Peyer's patch (tissue), 4 donors: Measurements from ENCODE around the gene SIRPG. TPM values are rescaled to one million over a fixed set of nuclear protein-coding genes. Genes with fewer than 3 reads are reported as not detected.
"Not testable (repeated sequence)": the region's sequence is repeated elsewhere in the genome, so short reads cannot be mapped to it uniquely, and the experiment has no call there.

ENCODE experiments used
- DNase-seq, 3 donors: peaks; one replicate each; pipeline ENCODE4 v3.0.0-alpha.2; 2017 to 2019
- H3K27ac ChIP-seq, 4 donors: fragments of 200-600 bp; sonication (generic); one replicate each; pipeline ENCODE4 v1.5.1; 2016 to 2019
- H3K27me3 ChIP-seq, 2 donors: fragments of 200-600 bp; sonication (generic); one replicate each; pipeline ENCODE4 v1.5.1; 2019
- H3K36me3 ChIP-seq, 3 donors: fragments of 200-600 bp; sonication (generic); one replicate each; pipeline ENCODE4 v1.5.1; 2016 to 2019
- H3K4me1 ChIP-seq, 4 donors: fragments of 200-600 bp; sonication (generic); one replicate each; pipeline ENCODE4 v1.5.1; 2016 to 2019
- H3K4me3 ChIP-seq, 4 donors: fragments of 200-600 bp; sonication (generic); 1 replicate in 3 of 4; 2 replicates in 1 of 4; pipeline ENCODE4 v1.5.1; 2016 to 2019; ENCODE audit warnings: mild to moderate bottlenecking in 1 of 4
- H3K9me3 ChIP-seq, 4 donors: fragments of 200-600 bp; sonication (generic); one replicate each; pipeline ENCODE4 v1.5.1; 2016 to 2019; ENCODE audit warnings: mild to moderate bottlenecking in 1 of 4
- POLR2A ChIP-seq, 2 donors: fragments of 450-650 bp; IDR thresholded peaks; one replicate each; pipeline ENCODE4 v1.5.1; 2017; ENCODE audit warnings: antibody characterized with exemption in 2 of 2, mild to moderate bottlenecking in 2 of 2, moderate library complexity in 2 of 2
- total RNA-seq, 4 donors: library from RNA; depleted of rRNA; stranded (reverse); fragments of >200 nt; gene quantifications; one replicate each; pipeline ENCODE4 v1.1.0, GENCODE V29; 2016
- TF ChIP-seq, protein P1 (sequence below), 6 experiments: fragments of 450-650 bp in 4 of 6; fragments of 200-600 bp in 2 of 6; sonication (generic) in 1 of 6; IDR thresholded peaks; one replicate each; pipeline ENCODE4 v1.5.1; 2017 to 2019; ENCODE audit warnings: antibody characterized with exemption in 6 of 6, mild to moderate bottlenecking in 3 of 6, moderate library complexity in 1 of 6

The SIRPG gene
- total RNA-seq, 4 donors from 2014 or later = 1.8 to 5.8 (median 3.6) TPM

DNA sequence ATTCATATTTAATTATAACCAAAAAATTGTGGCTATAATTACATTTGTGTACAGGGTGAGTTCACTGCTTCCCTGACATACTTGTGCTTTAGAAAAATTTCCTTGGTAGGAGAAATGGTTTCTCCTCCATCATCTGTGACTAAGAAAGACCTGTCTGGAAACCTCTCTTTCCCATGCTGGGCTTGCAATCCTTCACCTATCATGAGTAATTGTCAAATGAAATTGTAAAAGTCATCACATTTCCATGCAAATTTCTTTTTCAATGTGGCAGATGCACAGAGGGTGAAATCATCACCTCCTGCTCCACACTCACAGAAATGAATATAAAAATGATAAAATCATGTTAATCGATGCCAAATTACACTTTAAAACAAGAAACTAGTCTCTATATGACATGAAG, 36.3 kb downstream of the SIRPG start:
- Histone ChIP-seq H3K9me3 (no peaks in the 10 kb centered on the region), H3K36me3 (no peaks in the 10 kb centered on the region), H3K27ac (no peak overlapping the region), H3K4me3 (no peak overlapping the region), H3K4me1 (peaks cover 0 to 22% (median 10%) of the 10 kb centered on the region in 4 donors), H3K27me3 (no peaks in the 10 kb centered on the region)
- no peak for DNase-seq
- TF ChIP-seq POLR2A (IDR thresholded peaks at IDR 0.05) = no peak
- TF ChIP-seq, protein P1, sequence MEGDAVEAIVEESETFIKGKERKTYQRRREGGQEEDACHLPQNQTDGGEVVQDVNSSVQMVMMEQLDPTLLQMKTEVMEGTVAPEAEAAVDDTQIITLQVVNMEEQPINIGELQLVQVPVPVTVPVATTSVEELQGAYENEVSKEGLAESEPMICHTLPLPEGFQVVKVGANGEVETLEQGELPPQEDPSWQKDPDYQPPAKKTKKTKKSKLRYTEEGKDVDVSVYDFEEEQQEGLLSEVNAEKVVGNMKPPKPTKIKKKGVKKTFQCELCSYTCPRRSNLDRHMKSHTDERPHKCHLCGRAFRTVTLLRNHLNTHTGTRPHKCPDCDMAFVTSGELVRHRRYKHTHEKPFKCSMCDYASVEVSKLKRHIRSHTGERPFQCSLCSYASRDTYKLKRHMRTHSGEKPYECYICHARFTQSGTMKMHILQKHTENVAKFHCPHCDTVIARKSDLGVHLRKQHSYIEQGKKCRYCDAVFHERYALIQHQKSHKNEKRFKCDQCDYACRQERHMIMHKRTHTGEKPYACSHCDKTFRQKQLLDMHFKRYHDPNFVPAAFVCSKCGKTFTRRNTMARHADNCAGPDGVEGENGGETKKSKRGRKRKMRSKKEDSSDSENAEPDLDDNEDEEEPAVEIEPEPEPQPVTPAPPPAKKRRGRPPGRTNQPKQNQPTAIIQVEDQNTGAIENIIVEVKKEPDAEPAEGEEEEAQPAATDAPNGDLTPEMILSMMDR (IDR thresholded peaks at IDR 0.05) = no peak

DNA sequence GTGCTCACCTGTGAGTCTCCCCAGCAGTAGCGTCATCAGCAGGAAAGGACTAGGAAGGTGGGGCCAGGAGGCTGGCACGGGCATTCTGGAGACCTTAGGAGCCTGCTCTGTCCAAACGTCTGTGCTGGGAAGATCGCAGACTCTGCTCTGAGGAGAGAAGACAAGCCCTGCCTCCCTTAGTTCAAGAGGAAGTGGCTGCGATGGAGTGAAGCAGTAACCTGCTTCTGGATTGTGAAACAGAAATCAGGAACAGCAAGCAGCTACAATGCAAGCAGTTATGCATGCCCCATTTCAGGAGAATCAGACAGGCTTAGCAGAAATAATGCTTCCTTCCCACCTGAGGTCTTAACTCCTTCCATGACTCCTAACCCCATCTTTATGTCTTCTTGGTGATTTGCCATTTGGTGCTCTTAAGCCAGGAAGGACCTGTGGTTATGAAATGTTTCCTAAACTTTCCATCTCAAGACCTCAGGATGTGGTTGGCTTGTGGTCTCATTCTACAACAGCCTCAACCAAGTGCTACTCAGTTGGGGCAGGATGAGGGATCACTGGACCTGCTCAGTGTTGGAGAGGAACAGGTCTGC, 37.6 kb downstream of the SIRPG start, which contains the start of gene SIRPB1:
Gene SIRPB1 (minus strand): TSS at position 149 of the 584 bp plus-strand sequence. CDS start 65 bp downstream, at position 84.
- DNase-seq = peak in 2 of 3 donors; percentile 51 to 59
- no peaks in the 10 kb centered on the region for H3K9me3 ChIP-seq
- TF ChIP-seq POLR2A (IDR thresholded peaks at IDR 0.05) = no peak
- TF ChIP-seq, protein P1 (IDR thresholded peaks at IDR 0.05) = no peak
- H3K4me1 ChIP-seq = peaks cover 0 to 22% (median 10%) of the 10 kb centered on the region in 4 donors
- peak within 1 kb of the TSS in 1 of 4 donors; percentile 10 for H3K4me3 ChIP-seq
- peak within 1 kb of the TSS in 2 of 4 donors; percentile 42 to 70 for H3K27ac ChIP-seq
- H3K36me3 ChIP-seq = no peaks in the 10 kb centered on the region
- no peaks in the 10 kb centered on the region for H3K27me3 ChIP-seq

DNA sequence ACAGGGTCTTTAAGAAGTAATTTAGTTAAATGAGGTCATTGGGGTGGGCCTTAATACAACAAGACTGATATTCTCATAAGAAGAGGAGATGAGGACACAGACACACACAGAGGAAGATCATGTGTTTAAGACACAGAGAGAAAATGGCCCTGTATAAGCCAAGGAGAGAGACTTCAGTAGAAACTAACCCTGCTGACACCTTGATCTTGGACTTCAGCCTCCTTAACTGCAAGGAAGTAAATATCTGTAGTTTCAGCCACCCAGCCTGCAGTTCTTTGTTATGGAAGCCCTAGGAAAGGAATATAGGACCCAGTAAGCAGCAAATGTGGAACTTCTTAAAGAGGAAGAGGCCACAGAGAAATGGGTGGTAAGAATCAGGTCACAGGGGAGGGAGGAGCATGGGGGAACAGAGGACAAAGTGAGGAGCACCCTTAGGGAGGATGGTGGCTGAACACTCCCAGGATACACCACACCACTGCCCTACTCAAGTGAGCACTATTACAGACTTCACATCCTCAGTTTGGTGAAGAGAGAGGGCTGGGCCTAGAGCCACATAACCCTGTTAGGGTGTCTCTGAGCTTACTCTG, 38.5 kb downstream of the SIRPG start:
- H3K27ac ChIP-seq = peak overlapping the region in 2 of 4 donors; percentile 42 to 70
- no peak for DNase-seq
- TF ChIP-seq, protein P1 (IDR thresholded peaks at IDR 0.05) = no peak
- no peak for TF ChIP-seq POLR2A (IDR thresholded peaks at IDR 0.05)
- H3K36me3 ChIP-seq = no peaks in the 10 kb centered on the region
- H3K4me3 ChIP-seq = no peak overlapping the region
- peaks cover 0 to 22% (median 10%) of the 10 kb centered on the region in 4 donors for H3K4me1 ChIP-seq
- H3K27me3 ChIP-seq = no peaks in the 10 kb centered on the region
- no peaks in the 10 kb centered on the region for H3K9me3 ChIP-seq

DNA sequence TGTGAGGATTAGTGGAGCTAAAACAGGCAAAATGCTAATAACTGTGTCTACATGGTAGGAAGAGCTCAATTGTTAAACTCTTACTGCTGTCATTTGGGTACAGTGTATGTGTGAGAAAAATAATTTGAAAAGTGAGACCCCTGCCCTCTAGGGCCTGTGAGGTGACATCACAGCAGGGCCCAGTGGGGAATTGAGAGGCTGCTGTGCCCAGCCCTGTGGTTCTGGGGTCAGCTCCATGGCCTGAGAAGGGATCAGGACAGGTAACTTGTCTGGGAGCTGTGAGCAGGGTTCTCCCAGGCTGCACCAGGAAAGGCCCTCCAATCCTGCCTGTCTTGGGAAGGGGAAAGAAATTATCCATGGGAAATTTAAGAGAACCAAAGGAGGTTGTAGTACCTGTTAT, 39.1 kb downstream of the SIRPG start:
- H3K4me3 ChIP-seq = no peak overlapping the region
- H3K36me3 ChIP-seq = no peaks in the 10 kb centered on the region
- DNase-seq = no peak
- H3K27me3 ChIP-seq = no peaks in the 10 kb centered on the region
- H3K9me3 ChIP-seq = no peaks in the 10 kb centered on the region
- TF ChIP-seq, protein P1 (IDR thresholded peaks at IDR 0.05) = no peak
- TF ChIP-seq POLR2A (IDR thresholded peaks at IDR 0.05) = no peak
- no peak overlapping the region for H3K27ac ChIP-seq
- peaks cover 0 to 21% (median 10%) of the 10 kb centered on the region in 4 donors for H3K4me1 ChIP-seq

DNA sequence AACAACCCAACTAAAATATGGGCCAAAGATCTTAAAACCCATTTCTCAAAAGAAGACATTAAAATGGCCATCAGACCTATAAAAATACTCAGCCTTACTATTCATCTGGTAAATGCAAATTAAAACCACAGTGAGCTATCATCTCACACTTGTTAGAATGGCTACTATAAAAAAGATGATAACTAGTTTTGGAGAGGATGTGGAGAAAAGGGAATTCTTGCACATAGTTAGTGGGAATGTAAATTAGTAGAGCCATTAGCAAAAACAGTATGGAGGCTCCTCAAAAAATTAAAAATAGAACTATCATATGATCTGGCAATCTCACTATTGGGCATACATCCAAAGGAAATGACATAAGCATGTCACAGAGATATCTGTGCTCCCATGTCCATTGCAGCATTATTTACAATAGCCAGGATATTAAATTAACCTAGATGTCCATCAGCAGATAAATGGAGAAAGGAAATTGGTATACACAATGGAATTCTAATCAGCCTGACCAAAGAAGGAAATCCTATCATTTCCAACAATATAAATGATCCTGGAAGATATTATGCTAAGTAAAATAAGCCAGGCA, 40.6 kb downstream of the SIRPG start:
- Histone ChIP-seq H3K4me1 (peaks cover 0 to 14% (median 6%) of the 10 kb centered on the region in 4 donors), H3K9me3 (no peaks in the 10 kb centered on the region), H3K4me3 (no peak overlapping the region), H3K27ac (no peak overlapping the region), H3K27me3 (no peaks in the 10 kb centered on the region), H3K36me3 (no peaks in the 10 kb centered on the region)
- TF ChIP-seq, protein P1 (IDR thresholded peaks at IDR 0.05) = no peak
- no peak for TF ChIP-seq POLR2A (IDR thresholded peaks at IDR 0.05)
- DNase-seq = no peak

DNA sequence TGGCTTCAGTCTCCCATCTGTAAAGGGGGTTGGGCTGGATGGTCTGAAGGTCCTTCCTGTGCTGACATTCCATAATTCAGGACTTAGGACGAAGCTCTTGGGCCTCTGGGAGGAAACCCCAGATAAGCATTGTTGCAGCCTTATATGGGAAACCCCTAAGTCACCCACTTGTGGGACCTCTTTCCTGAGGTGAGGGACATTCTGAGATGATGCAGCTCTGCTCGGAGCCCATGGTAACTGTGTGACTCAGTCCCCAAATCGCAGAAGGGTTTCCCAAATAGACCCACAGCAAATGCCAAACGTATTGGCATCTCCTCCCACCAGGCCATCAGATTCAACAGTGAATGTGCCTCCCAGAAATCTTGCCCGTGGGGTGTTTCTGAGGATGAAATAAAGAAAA, 47.2 kb downstream of the SIRPG start:
- H3K36me3 ChIP-seq, H3K27me3 ChIP-seq, H3K4me3 ChIP-seq, H3K27ac ChIP-seq, H3K4me1 ChIP-seq, H3K9me3 ChIP-seq, DNase-seq: not testable (repeated sequence)

DNA sequence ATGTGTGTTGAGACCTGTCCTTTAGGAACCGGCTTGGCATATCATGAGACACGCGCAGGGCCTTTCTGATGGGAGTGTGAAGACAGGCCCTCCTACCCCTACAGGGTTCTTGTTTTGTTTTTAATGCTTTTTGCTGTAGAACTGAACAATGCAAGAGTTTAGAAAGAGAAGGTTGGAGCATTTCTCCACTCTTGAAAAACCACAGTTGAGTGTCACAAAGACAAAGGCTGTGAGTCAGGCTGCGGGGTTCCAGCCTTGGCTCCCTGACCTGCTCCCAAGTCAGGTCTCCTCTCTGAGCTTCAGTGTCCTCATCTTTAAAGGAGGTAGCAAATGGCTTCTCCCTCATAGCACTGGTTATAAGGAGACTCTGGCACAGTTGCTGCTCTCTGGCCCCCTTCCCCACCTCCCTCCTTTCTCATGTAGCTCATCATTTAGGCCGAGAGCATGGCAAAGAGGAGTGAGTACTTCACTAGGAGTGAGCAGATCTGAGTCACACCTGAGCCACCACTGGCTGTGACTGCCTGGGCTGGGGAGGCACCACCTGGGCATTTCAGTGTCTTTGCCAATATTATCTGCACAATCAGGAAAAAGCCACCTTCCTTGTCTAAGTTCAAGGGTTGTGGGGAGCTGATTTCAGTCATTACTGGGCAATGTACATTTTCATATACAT, 48.8 kb downstream of the SIRPG start:
- DNase-seq, H3K36me3 ChIP-seq, H3K27me3 ChIP-seq, H3K27ac ChIP-seq, H3K9me3 ChIP-seq, H3K4me1 ChIP-seq, H3K4me3 ChIP-seq: not testable (repeated sequence)
